HEK293 (cell line): ENCODE measurements around the gene NPW.

ENCODE experiments used
- ATF2 ChIP-seq: fragments of 450-650 bp; formaldehyde crosslinking; IDR thresholded peaks from 2 replicates; pipeline ENCODE4 v1.5.1; 2016; ENCODE audit warnings: missing biosample characterization, missing genetic modification characterization, low read depth
- FEZF1 ChIP-seq: fragments of 450-650 bp; formaldehyde crosslinking; IDR thresholded peaks from 2 replicates; pipeline ENCODE4 v1.5.1; 2016; ENCODE audit warnings: missing biosample characterization, missing genetic modification characterization
- KLF1 ChIP-seq: fragments of 450-650 bp; formaldehyde crosslinking; IDR thresholded peaks from 2 replicates; pipeline ENCODE4 v1.5.1; 2016; ENCODE audit warnings: missing biosample characterization, missing genetic modification characterization
- KLF8 ChIP-seq: fragments of 450-650 bp; formaldehyde crosslinking; IDR thresholded peaks from 2 replicates; pipeline ENCODE4 v1.5.1; 2016; ENCODE audit warnings: missing biosample characterization, missing genetic modification characterization
- SCRT1 ChIP-seq: fragments of 450-650 bp; formaldehyde crosslinking; IDR thresholded peaks from 2 replicates; pipeline ENCODE4 v1.5.1; 2016; ENCODE audit warnings: missing biosample characterization, missing genetic modification characterization, borderline replicate concordance
- SCRT2 ChIP-seq: fragments of 450-650 bp; formaldehyde crosslinking; IDR thresholded peaks from 2 replicates; pipeline ENCODE4 v1.5.1; 2016; ENCODE audit warnings: missing biosample characterization, missing genetic modification characterization
- ZBTB21 ChIP-seq: fragments of 450-650 bp; formaldehyde crosslinking; IDR thresholded peaks from 2 replicates; pipeline ENCODE4 v1.5.1; 2017; ENCODE audit warnings: missing biosample characterization, missing genetic modification characterization
- ZBTB44 ChIP-seq: fragments of 450-650 bp; IDR thresholded peaks from 2 replicates; pipeline ENCODE4 v1.5.1; 2018; ENCODE audit warnings: missing biosample characterization, mild to moderate bottlenecking, missing genetic modification characterization
- ZFP41 ChIP-seq: fragments of 450-650 bp; formaldehyde crosslinking; IDR thresholded peaks from 2 replicates; pipeline ENCODE4 v1.5.1; 2016; ENCODE audit warnings: missing biosample characterization, missing genetic modification characterization, borderline replicate concordance
- ZIC2 ChIP-seq: fragments of 450-650 bp; formaldehyde crosslinking; IDR thresholded peaks from 2 replicates; pipeline ENCODE4 v1.5.1; 2016; ENCODE audit warnings: missing biosample characterization, missing genetic modification characterization
- ZNF112 ChIP-seq: fragments of 450-650 bp; formaldehyde crosslinking; IDR thresholded peaks from 2 replicates; pipeline ENCODE4 v1.5.0; 2017; ENCODE audit warnings: missing biosample characterization, missing genetic modification characterization
- ZNF121 ChIP-seq: fragments of 450-650 bp; formaldehyde crosslinking; IDR thresholded peaks from 2 replicates; pipeline ENCODE4 v1.5.1; 2016; ENCODE audit warnings: missing biosample characterization, missing genetic modification characterization
- ZNF16 ChIP-seq: fragments of 450-650 bp; formaldehyde crosslinking; IDR thresholded peaks from 2 replicates; pipeline ENCODE4 v1.5.1; 2016; ENCODE audit warnings: low read depth, missing biosample characterization, missing genetic modification characterization
- ZNF311 ChIP-seq: fragments of 450-650 bp; formaldehyde crosslinking; IDR thresholded peaks from 2 replicates; pipeline ENCODE4 v1.5.1; 2017; ENCODE audit warnings: missing biosample characterization, missing genetic modification characterization, borderline replicate concordance
- ZNF354C ChIP-seq: fragments of 450-650 bp; formaldehyde crosslinking; IDR thresholded peaks from 2 replicates; pipeline ENCODE4 v1.5.1; 2016; ENCODE audit warnings: missing biosample characterization, missing genetic modification characterization, low read depth, borderline replicate concordance
- ZNF391 ChIP-seq: fragments of 450-650 bp; formaldehyde crosslinking; IDR thresholded peaks from 2 replicates; pipeline ENCODE4 v1.5.1; 2016; ENCODE audit warnings: low read depth, missing biosample characterization, missing genetic modification characterization, borderline replicate concordance
- ZNF501 ChIP-seq: fragments of 450-650 bp; formaldehyde crosslinking; IDR thresholded peaks from 2 replicates; pipeline ENCODE4 v1.5.1; 2016; ENCODE audit warnings: missing biosample characterization, missing genetic modification characterization
- ZNF529 ChIP-seq: fragments of 450-650 bp; formaldehyde crosslinking; IDR thresholded peaks from 2 replicates; pipeline ENCODE4 v1.5.1; 2017; ENCODE audit warnings: missing genetic modification characterization, missing biosample characterization; ENCODE audit not compliant: insufficient replicate concordance
- ZNF560 ChIP-seq: fragments of 450-650 bp; formaldehyde crosslinking; IDR thresholded peaks from 2 replicates; pipeline ENCODE4 v1.5.1; 2017; ENCODE audit warnings: missing biosample characterization, missing genetic modification characterization, borderline replicate concordance
- ZNF580 ChIP-seq: fragments of 450-650 bp; formaldehyde crosslinking; IDR thresholded peaks from 2 replicates; pipeline ENCODE4 v1.5.1; 2016; ENCODE audit warnings: missing biosample characterization, missing genetic modification characterization
- ZNF629 ChIP-seq: fragments of 450-650 bp; formaldehyde crosslinking; IDR thresholded peaks from 2 replicates; pipeline ENCODE4 v1.5.1; 2017; ENCODE audit warnings: missing biosample characterization, missing genetic modification characterization
- ZNF639 ChIP-seq: fragments of 450-650 bp; formaldehyde crosslinking; IDR thresholded peaks from 2 replicates; pipeline ENCODE4 v1.5.1; 2016; ENCODE audit warnings: missing biosample characterization, missing genetic modification characterization
- ZNF76 ChIP-seq: fragments of 450-650 bp; formaldehyde crosslinking; IDR thresholded peaks from 2 replicates; pipeline ENCODE4; 2016; ENCODE audit warnings: low read depth, missing biosample characterization, missing genetic modification characterization, borderline replicate concordance
- ZXDB ChIP-seq: fragments of 450-650 bp; formaldehyde crosslinking; IDR thresholded peaks from 2 replicates; pipeline ENCODE4 v1.5.1; 2016; ENCODE audit warnings: missing biosample characterization, missing genetic modification characterization
- TF ChIP-seq, protein P1 (sequence below): fragments of 450-650 bp; formaldehyde crosslinking; IDR thresholded peaks from 2 replicates; pipeline ENCODE4 v1.5.1; 2016; ENCODE audit warnings: missing biosample characterization, missing genetic modification characterization

NPW gene

GRCh38 chr16:2008009-2008526 lies 11.5 kb upstream of the NPW start (continued):
- TF ChIP-seq, protein P1, sequence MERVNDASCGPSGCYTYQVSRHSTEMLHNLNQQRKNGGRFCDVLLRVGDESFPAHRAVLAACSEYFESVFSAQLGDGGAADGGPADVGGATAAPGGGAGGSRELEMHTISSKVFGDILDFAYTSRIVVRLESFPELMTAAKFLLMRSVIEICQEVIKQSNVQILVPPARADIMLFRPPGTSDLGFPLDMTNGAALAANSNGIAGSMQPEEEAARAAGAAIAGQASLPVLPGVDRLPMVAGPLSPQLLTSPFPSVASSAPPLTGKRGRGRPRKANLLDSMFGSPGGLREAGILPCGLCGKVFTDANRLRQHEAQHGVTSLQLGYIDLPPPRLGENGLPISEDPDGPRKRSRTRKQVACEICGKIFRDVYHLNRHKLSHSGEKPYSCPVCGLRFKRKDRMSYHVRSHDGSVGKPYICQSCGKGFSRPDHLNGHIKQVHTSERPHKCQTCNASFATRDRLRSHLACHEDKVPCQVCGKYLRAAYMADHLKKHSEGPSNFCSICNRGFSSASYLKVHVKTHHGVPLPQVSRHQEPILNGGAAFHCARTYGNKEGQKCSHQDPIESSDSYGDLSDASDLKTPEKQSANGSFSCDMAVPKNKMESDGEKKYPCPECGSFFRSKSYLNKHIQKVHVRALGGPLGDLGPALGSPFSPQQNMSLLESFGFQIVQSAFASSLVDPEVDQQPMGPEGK: peak; percentile 79
- peak; percentile 71 for TF ChIP-seq ZNF629 (tag by site-specific recombination)
- TF ChIP-seq KLF8: no peak
- no peak for TF ChIP-seq ZNF501 (tag by site-specific recombination)
- TF ChIP-seq ZNF121 (tag by site-specific recombination): no peak
- TF ChIP-seq FEZF1 (tag by site-specific recombination): no peak
- no peak for TF ChIP-seq ZNF16 (tag by site-specific recombination)
- peak; percentile 77; the same call in 1 of the 2 replicates for TF ChIP-seq ZNF76 (tag by site-specific recombination)
- TF ChIP-seq ZBTB21 (tag by site-specific recombination): peak; percentile 48; the same call in 1 of the 2 replicates
- TF ChIP-seq ZNF639: no peak
- 0 out of 2 replicates have a peak, but pooled peaks have one; percentile 30 for TF ChIP-seq ZXDB (tag by site-specific recombination)
- 0 out of 2 replicates have a peak, but pooled peaks have one; percentile 40 for TF ChIP-seq ZNF391 (tag by site-specific recombination)
- no peak for TF ChIP-seq ZNF354C (tag by site-specific recombination)
- peak; percentile 100 for TF ChIP-seq SCRT2
- no peak for TF ChIP-seq ZFP41
- TF ChIP-seq ZBTB44 (tag by site-specific recombination): no peak
- TF ChIP-seq ZNF580 (tag by site-specific recombination): no peak
- TF ChIP-seq ZNF560: no peak
- no peak for TF ChIP-seq ZNF112
- 0 out of 2 replicates have a peak, but pooled peaks have one; percentile 2 for TF ChIP-seq ATF2 (tag by site-specific recombination)
- TF ChIP-seq ZIC2 (tag by site-specific recombination): peak; percentile 35; the same call in 1 of the 2 replicates
- TF ChIP-seq SCRT1 (tag by site-specific recombination): peak; percentile 99
- TF ChIP-seq KLF1 (tag by site-specific recombination): peak; percentile 80
- no peak for TF ChIP-seq ZNF311 (tag by site-specific recombination)
- TF ChIP-seq ZNF529 (tag by site-specific recombination): no peak
